Kidney epithelial cell (primary cell): ENCODE results near the gene KRTAP6-1. TPM values are rescaled to one million over a fixed set of nuclear protein-coding genes. Genes with fewer than 3 reads are reported as not detected.

Source experiments
- DNase-seq: peaks from one replicate; pipeline ENCODE4 v3.0.0-alpha.2; 2010; ENCODE audit warnings: low read depth
- H3K27me3 ChIP-seq: 2 replicates; pipeline ENCODE4 v1.6.0; 2011; ENCODE audit warnings: low read length; ENCODE audit not compliant: control insufficient read depth, insufficient read depth
- H3K36me3 ChIP-seq: 2 replicates; pipeline ENCODE4 v1.5.1; 2011; ENCODE audit warnings: low read length; ENCODE audit not compliant: control insufficient read depth, insufficient read depth
- H3K4me3 ChIP-seq: 2 replicates; pipeline ENCODE4 v1.5.1; 2011; ENCODE audit warnings: low read depth, mild to moderate bottlenecking, control low read depth, low read length
- total RNA-seq: library from RNA; depleted of rRNA; stranded (reverse); fragments of >200 nt; gene quantifications from 2 replicates; pipeline ENCODE4 v1.2.3, GENCODE V29; 2015
- TF ChIP-seq, protein P1 (sequence below): IDR thresholded peaks from 2 replicates; pipeline ENCODE4 v1.5.1; 2011; ENCODE audit warnings: mild to moderate bottlenecking, moderate library complexity, low read length, control low read depth, inconsistent platforms; ENCODE audit not compliant: insufficient read depth, poor library complexity, severe bottlenecking

KRTAP6-1 gene, protein sequence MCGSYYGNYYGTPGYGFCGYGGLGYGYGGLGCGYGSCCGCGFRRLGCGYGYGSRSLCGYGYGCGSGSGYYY
- not detected in 2 replicates for total RNA-seq

DNA sequence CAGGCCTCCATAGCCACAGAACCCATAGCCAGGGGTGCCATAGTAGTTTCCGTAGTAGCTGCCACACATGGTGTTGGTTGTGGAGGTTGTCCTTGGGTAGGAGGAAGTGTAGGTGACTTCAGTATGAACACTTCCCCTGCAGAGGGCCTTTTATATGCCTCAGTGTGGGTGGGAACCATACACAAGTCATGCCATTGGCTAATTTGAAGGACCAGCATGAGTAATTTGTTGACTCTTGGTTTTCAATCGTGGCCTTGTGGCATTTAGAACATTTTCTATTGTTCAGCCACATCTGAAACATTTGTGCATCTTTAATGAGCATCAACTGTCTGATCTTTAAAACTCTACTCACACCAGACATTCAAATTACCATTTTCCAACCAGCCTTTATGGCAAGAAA lies at the start of gene KRTAP6-1:
KRTAP6-1 (minus strand) TSS at position 95 of the 400 bp plus-strand sequence; CDS start at position 69, 26 bp downstream.
- Histone ChIP-seq H3K27me3 (no peaks in the 10 kb centered on the region), H3K4me3 (no peak within 1 kb of the TSS), H3K36me3 (no peaks in the 10 kb centered on the region)
- TF ChIP-seq, protein P1, sequence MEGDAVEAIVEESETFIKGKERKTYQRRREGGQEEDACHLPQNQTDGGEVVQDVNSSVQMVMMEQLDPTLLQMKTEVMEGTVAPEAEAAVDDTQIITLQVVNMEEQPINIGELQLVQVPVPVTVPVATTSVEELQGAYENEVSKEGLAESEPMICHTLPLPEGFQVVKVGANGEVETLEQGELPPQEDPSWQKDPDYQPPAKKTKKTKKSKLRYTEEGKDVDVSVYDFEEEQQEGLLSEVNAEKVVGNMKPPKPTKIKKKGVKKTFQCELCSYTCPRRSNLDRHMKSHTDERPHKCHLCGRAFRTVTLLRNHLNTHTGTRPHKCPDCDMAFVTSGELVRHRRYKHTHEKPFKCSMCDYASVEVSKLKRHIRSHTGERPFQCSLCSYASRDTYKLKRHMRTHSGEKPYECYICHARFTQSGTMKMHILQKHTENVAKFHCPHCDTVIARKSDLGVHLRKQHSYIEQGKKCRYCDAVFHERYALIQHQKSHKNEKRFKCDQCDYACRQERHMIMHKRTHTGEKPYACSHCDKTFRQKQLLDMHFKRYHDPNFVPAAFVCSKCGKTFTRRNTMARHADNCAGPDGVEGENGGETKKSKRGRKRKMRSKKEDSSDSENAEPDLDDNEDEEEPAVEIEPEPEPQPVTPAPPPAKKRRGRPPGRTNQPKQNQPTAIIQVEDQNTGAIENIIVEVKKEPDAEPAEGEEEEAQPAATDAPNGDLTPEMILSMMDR: no peak
- no peak for DNase-seq

DNA sequence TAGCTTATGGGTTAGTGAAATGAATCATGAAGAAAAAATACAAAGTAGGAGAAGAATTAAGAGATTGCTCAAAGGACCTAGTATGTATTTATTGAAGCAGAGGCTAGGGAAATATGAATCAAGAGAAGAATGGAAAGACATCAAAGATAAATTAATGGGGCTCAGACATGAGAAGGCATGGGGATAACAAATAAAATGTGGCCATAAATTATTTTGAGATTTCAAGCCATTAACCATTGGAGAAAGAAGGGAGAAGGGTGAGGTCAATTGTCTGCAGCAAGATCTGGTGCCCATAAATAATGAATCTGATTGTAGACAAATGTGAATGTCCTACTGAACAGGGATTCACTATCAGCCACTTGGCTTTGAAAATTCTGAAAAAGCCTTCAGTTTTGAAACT lies 39.2 kb upstream of the KRTAP6-1 start:
- Histone ChIP-seq H3K4me3 (no peak overlapping the region), H3K27me3 (no peaks in the 10 kb centered on the region), H3K36me3 (no peaks in the 10 kb centered on the region)
- DNase-seq: no peak
- TF ChIP-seq, protein P1: no peak

DNA sequence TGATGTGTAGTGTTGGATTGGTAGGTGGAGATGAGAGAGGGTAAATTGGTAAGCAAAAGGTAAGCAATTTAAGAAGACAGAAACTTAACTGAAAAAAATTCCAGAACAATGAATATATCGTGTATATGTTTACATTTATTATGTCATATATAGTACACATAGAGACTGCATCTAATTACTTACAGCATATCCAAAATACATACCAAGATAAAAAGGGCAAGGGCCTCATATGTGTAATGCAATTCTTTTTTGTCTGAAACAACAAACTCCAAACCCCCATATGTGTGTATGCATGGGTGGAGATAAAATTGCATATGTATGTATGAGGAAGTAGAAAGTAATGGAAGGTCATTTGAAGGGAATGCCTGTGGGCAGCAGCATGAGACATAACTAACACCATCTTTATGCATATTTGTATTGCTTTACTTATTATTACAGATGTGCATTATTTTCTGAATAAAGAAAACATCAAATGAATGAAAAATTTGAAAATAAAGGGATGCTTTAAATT lies 33.2 kb upstream of the KRTAP6-1 start:
- Histone ChIP-seq H3K4me3 (no peak overlapping the region), H3K27me3 (no peaks in the 10 kb centered on the region), H3K36me3 (no peaks in the 10 kb centered on the region)
- no peak for DNase-seq
- TF ChIP-seq, protein P1: no peak

DNA sequence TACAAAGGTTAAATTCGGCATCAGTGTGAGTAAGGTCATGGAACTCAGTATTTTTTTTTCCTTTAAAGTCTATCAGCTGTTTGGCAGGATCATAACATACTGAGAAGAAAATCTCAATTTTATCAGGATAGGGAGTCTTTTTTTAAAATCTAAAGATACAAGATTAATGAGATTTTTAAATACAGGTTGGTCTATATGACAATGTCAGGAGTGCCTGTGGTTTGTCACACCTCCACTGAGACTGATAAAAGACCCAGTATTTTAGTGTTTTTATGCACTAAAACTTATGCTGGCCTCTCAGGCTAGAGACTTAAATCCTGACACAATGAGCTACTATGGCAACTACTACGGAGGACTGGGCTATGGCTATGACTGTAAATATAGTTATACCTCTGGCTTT lies 28.8 kb upstream of the KRTAP6-1 start, which contains the start of gene KRTAP20-3:
KRTAP20-3 (plus strand) TSS at position 301 of the 400 bp plus-strand sequence.
- H3K36me3 ChIP-seq: no peaks in the 10 kb centered on the region
- TF ChIP-seq, protein P1: no peak
- no peak within 1 kb of the TSS for H3K4me3 ChIP-seq
- no peaks in the 10 kb centered on the region for H3K27me3 ChIP-seq
- no peak for DNase-seq

DNA sequence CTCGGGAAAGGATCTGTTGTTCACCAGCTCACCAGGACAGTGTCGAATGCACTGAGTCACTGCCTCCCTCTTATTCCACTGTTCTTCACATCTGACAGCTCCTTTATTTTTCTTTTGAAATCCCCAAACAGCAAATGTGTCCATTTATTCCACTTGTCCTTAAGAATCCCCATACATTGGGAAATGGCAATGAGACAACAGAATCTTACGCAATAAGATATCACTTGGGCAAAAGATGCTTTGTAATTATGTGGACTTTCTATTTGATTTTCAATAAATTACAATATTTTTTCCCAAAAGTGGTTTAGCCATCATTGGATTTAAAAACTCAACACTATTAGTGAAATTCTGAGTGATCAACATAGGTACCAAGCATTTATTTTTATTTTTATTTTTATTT lies 25.0 kb upstream of the KRTAP6-1 start:
- TF ChIP-seq, protein P1: no peak

DNA sequence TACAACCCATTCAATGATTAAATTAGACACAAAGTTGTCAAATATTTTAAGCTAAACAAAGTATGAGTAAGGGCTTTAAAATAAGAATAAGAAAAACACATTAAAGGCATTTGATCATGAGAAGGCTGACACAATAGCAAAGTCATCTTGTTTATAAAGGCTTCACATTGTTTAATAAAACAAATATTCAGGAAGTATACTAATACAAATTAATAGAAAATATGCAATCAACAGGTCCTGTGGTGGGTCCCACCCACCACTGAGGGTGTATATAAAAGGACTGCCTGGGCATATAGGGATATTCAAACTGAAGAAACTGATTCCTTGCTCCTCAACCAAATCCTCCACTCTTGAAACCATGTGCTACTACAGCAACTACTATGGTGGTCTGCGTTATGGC lies 21.2 kb upstream of the KRTAP6-1 start, which contains the start of gene KRTAP20-2:
KRTAP20-2 (plus strand) TSS at position 301 of the 400 bp plus-strand sequence; CDS start at position 359, 58 bp downstream.
- TF ChIP-seq, protein P1: no peak
- H3K36me3 ChIP-seq: no peaks in the 10 kb centered on the region
- no peaks in the 10 kb centered on the region for H3K27me3 ChIP-seq
- DNase-seq: no peak
- no peak within 1 kb of the TSS for H3K4me3 ChIP-seq

More for the DNA sequence above, 25.0 kb upstream of the KRTAP6-1 start:
- H3K27me3 ChIP-seq: no peaks in the 10 kb centered on the region
- H3K4me3 ChIP-seq: no peak overlapping the region
- no peak for DNase-seq
- no peaks in the 10 kb centered on the region for H3K36me3 ChIP-seq
